Chondrocyte (in vitro differentiated cells): Measurements from ENCODE around the gene SNED1. TPM values are rescaled to one million over a fixed set of nuclear protein-coding genes. Genes with fewer than 3 reads are reported as not detected.

Experiments used
- DNase-seq: peaks from one replicate; pipeline ENCODE4 v3.0.0; 2021; ENCODE audit warnings: mixed read lengths, low spot score
- H3K27ac Mint-ChIP-seq: one replicate; pipeline ENCODE4 v1.8.0; 2021; ENCODE audit warnings: mild to moderate bottlenecking, moderate library complexity, mixed read lengths; ENCODE audit not compliant: unreplicated experiment
- H3K27me3 Mint-ChIP-seq: 2 replicates; pipeline ENCODE4 v1.8.0; 2021; ENCODE audit warnings: low read depth, mixed read lengths
- H3K36me3 Mint-ChIP-seq: 2 replicates; pipeline ENCODE4 v1.8.0; 2021; ENCODE audit warnings: low read depth, mixed read lengths
- H3K4me1 Mint-ChIP-seq: 2 replicates; pipeline ENCODE4 v1.8.0; 2021; ENCODE audit warnings: low read depth, mild to moderate bottlenecking, mixed read lengths
- H3K4me3 Mint-ChIP-seq: one replicate; pipeline ENCODE4 v1.8.0; 2021; ENCODE audit warnings: mild to moderate bottlenecking, moderate library complexity, mixed read lengths; ENCODE audit not compliant: unreplicated experiment
- H3K9me3 Mint-ChIP-seq: 2 replicates; pipeline ENCODE4 v1.8.0; 2021; ENCODE audit warnings: low read depth, mixed read lengths
- CTCF ChIP-seq: fragments of 200-600 bp; sonication (generic); IDR thresholded peaks from 2 replicates; pipeline ENCODE4 v1.5.0; 2021; ENCODE audit warnings: antibody characterized with exemption, mild to moderate bottlenecking, moderate library complexity
- total RNA-seq: library from RNA; stranded (reverse); gene quantifications from 3 replicates; pipeline ENCODE4 v1.2.1, GENCODE V29; 2021

The SNED1 gene
- total RNA-seq, 1 donor from 2014 or later, result 1.9 TPM

GRCh38 chr2:241019441-241020139, 21.2 kb downstream of the SNED1 start:
- Mint-ChIP-seq H3K27ac (no peak overlapping the region), H3K4me3 (no peak overlapping the region), H3K36me3 (peaks cover 4% of the 10 kb centered on the region), H3K27me3 (peaks cover 37% of the 10 kb centered on the region), H3K9me3 (peaks cover 20% of the 10 kb centered on the region), H3K4me1 (no peaks in the 10 kb centered on the region)
- no peak for TF ChIP-seq CTCF
- no peak for DNase-seq

DNA sequence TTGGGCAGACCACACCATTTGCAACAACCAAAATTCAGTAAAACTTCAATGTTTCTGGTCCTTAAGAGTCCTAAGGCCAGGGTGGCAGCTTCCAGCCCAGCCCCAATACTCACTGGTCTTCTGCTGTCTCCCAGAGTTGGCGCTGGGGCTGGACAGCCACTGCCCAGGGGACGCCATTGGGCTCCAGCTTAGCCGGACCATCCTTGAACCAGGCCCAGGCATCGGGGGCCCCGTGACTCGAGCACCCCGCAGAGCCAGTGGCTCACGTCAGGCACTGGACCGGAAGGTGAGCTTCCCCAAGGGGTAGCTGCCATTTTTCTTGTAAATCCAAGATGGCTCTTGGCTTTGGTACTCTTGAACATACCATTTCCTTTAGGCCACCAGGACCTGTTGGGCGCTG, 21.8 kb downstream of the SNED1 start:
- TF ChIP-seq CTCF, result no peak
- H3K36me3 Mint-ChIP-seq, result peaks cover 4% of the 10 kb centered on the region

GRCh38 chr2:241020629-241021190, 22.3 kb downstream of the SNED1 start:
- H3K27ac Mint-ChIP-seq, result no peak overlapping the region
- peaks cover 28% of the 10 kb centered on the region for H3K27me3 Mint-ChIP-seq
- H3K9me3 Mint-ChIP-seq, result peaks cover 28% of the 10 kb centered on the region
- H3K36me3 Mint-ChIP-seq, result peaks cover 7% of the 10 kb centered on the region
- DNase-seq, result no peak
- H3K4me3 Mint-ChIP-seq, result no peak overlapping the region
- no peaks in the 10 kb centered on the region for H3K4me1 Mint-ChIP-seq
- TF ChIP-seq CTCF, result no peak

More for the DNA sequence above, 21.8 kb downstream of the SNED1 start:
- Mint-ChIP-seq H3K4me3 (no peak overlapping the region), H3K27me3 (peaks cover 33% of the 10 kb centered on the region), H3K27ac (no peak overlapping the region), H3K4me1 (no peaks in the 10 kb centered on the region), H3K9me3 (peaks cover 23% of the 10 kb centered on the region)
- DNase-seq, result no peak

DNA sequence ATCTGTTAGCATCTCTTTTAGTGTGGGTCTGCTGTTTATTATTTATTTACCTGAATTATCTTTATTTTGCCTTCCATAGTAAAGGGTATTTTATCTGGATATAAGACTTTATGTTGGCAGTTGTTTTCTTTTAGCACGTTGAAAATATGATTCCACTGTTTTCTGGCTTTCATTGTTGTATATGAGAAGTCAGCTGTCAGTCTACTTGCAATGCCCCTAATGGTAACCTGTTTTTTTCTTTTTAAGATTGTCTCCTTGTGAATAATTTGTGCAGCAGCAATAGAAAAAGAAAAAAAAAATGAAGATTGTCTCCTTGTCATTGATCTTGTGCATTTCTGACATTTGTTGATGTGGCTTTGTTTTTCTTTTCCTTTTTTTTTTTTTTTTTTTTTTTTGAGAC, 27.2 kb downstream of the SNED1 start:
- no peaks in the 10 kb centered on the region for H3K4me1 Mint-ChIP-seq
- H3K27ac Mint-ChIP-seq, result no peak overlapping the region
- H3K27me3 Mint-ChIP-seq, result peaks cover 13% of the 10 kb centered on the region
- no peak for TF ChIP-seq CTCF
- no peak for DNase-seq
- no peak overlapping the region for H3K4me3 Mint-ChIP-seq
- peaks cover 12% of the 10 kb centered on the region for H3K36me3 Mint-ChIP-seq
- peaks cover 40% of the 10 kb centered on the region for H3K9me3 Mint-ChIP-seq

DNA sequence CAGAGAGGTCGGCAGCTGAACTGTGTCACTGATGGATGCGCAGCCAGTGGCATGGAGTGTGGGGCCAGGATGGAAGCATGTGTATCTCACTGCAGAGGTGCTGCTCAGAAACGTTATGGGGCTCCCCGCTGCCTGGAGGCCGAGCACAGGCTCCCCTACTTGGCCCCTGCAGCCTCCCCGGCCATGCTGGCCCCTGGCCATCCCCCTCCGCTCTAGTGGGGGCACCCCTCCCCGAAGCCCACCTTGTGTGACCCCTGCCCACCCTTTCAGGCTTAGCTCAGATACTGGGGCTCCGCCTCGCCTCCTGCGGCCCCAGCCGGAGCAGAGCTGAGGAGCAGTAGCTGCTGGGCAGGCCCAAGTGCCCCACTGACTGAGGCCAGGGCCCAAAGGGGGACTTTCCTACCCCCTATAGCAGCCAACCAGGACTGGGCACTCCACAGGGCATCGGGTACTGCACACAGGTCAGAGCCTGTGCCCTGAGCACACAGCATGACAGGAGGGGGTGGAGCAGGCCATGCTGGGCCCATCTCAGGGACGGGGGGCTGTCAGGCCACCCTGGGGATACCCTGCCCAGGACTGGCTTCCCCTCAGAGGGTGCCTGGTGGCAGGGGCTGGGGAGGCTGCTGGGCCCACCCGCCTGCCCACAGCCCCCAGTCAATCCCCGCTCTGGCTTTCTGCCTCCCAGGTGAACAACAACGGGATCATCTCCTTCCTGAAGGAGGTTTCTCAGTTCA, 31.3 kb downstream of the SNED1 start:
- H3K27ac Mint-ChIP-seq, result no peak overlapping the region
- no peak for TF ChIP-seq CTCF
- no peak for DNase-seq
- H3K4me1 Mint-ChIP-seq, result no peaks in the 10 kb centered on the region
- H3K4me3 Mint-ChIP-seq, result no peak overlapping the region
- peaks cover 20% of the 10 kb centered on the region for H3K9me3 Mint-ChIP-seq
- peaks cover 15% of the 10 kb centered on the region for H3K27me3 Mint-ChIP-seq
- peaks cover 9% of the 10 kb centered on the region for H3K36me3 Mint-ChIP-seq
